ENCODE measurements around the gene AGER. TPM values are rescaled to one million over a fixed set of nuclear protein-coding genes. Genes with fewer than 3 reads are reported as not detected.

Gene AGER
- total and polyA plus RNA-seq, 2 donors, result 8.5 to 81.3 TPM

- 94% methylated on average over 3 of the region's 3 CpGs for WGBS
- Histone ChIP-seq H3K27ac (ENCODE audit: low read depth in 1 of 2, low read length in 1 of 2) (no peak overlapping the region), H3K9me3 (ENCODE audit: control insufficient read depth in 2 of 2, insufficient read depth in 1 of 2, low read length in 1 of 2) (peaks cover 0 to 1% of the 10 kb centered on the region in 2 donors), H3K27me3 (ENCODE audit: control insufficient read depth in 2 of 2, insufficient read depth in 1 of 2, low read length in 1 of 2) (no peaks in the 10 kb centered on the region), H3K4me3 (ENCODE audit: low read length in 2 of 2) (no peak overlapping the region), H3K36me3 (ENCODE audit: control insufficient read depth in 2 of 2, insufficient read depth in 2 of 2, low read length in 1 of 2) (peaks cover 61 to 74% of the 10 kb centered on the region in 2 donors), H3K4me1 (ENCODE audit: control insufficient read depth in 2 of 2, insufficient read depth in 2 of 2, low read length in 2 of 2) (peaks cover 19 to 41% of the 10 kb centered on the region in 2 donors)
- no peak for DNase-seq (ENCODE audit: low read depth in 6 of 9, low spot score in 9 of 9)
Measured at GRCh38 chr6:32183030-32183429, 1.0 kb downstream of the AGER start.

DNA sequence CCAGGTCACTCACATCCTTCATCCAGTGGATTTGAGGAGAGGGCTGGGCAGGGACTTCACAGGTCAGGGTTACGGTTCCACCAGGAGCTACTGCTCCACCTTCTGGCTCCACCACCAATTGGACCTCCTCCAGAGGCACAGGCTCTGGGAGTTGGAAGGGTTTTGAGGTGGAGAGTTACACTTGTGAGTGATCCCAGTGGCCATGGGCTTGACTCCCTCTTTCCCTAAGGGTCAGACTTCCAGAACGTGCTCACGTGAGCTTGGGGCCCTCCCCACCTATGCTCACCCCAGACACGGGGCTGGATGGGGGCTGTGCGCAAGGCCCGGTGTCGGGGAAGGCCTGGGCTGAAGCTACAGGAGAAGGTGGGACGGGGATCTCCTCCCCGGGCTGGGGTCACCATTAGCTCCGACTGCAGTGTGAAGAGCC is 1.5 kb downstream of the AGER start:
- Histone ChIP-seq H3K36me3 (ENCODE audit: control insufficient read depth in 2 of 2, insufficient read depth in 2 of 2, low read length in 1 of 2) (peaks cover 56 to 69% of the 10 kb centered on the region in 2 donors), H3K4me3 (ENCODE audit: low read length in 2 of 2) (no peak overlapping the region), H3K9me3 (ENCODE audit: control insufficient read depth in 2 of 2, insufficient read depth in 1 of 2, low read length in 1 of 2) (peaks cover 0 to 1% of the 10 kb centered on the region in 2 donors), H3K27ac (ENCODE audit: low read depth in 1 of 2, low read length in 1 of 2) (no peak overlapping the region), H3K27me3 (ENCODE audit: control insufficient read depth in 2 of 2, insufficient read depth in 1 of 2, low read length in 1 of 2) (no peaks in the 10 kb centered on the region), H3K4me1 (ENCODE audit: control insufficient read depth in 2 of 2, insufficient read depth in 2 of 2, low read length in 2 of 2) (peaks cover 14 to 38% of the 10 kb centered on the region in 2 donors)
- WGBS, result 97% methylated on average over 10 of the region's 10 CpGs
- DNase-seq (ENCODE audit: low read depth in 6 of 9, low spot score in 9 of 9), result no peak

GRCh38 chr6:32181915-32182529 is 2.0 kb downstream of the AGER start:
- no peak for DNase-seq (ENCODE audit: low read depth in 6 of 9, low spot score in 9 of 9)
- no peaks in the 10 kb centered on the region for H3K27me3 ChIP-seq (ENCODE audit: control insufficient read depth in 2 of 2, insufficient read depth in 1 of 2, low read length in 1 of 2)
- peaks cover 0 to 1% of the 10 kb centered on the region in 2 donors for H3K9me3 ChIP-seq (ENCODE audit: control insufficient read depth in 2 of 2, insufficient read depth in 1 of 2, low read length in 1 of 2)
- H3K4me1 ChIP-seq (ENCODE audit: control insufficient read depth in 2 of 2, insufficient read depth in 2 of 2, low read length in 2 of 2), result peaks cover 11 to 38% of the 10 kb centered on the region in 2 donors
- no peak overlapping the region for H3K4me3 ChIP-seq (ENCODE audit: low read length in 2 of 2)
- H3K36me3 ChIP-seq (ENCODE audit: control insufficient read depth in 2 of 2, insufficient read depth in 2 of 2, low read length in 1 of 2), result peaks cover 51 to 64% of the 10 kb centered on the region in 2 donors
- 94% methylated on average over 10 of the region's 10 CpGs for WGBS
- no peak overlapping the region for H3K27ac ChIP-seq (ENCODE audit: low read depth in 1 of 2, low read length in 1 of 2)

GRCh38 chr6:32181148-32181702 is 2.8 kb downstream of the AGER start:
- no peaks in the 10 kb centered on the region for H3K27me3 ChIP-seq (ENCODE audit: control insufficient read depth in 2 of 2, insufficient read depth in 1 of 2, low read length in 1 of 2)
- H3K27ac ChIP-seq (ENCODE audit: low read depth in 1 of 2, low read length in 1 of 2), result no peak overlapping the region
- H3K36me3 ChIP-seq (ENCODE audit: control insufficient read depth in 2 of 2, insufficient read depth in 2 of 2, low read length in 1 of 2), result peaks cover 43 to 56% of the 10 kb centered on the region in 2 donors
- H3K4me1 ChIP-seq (ENCODE audit: control insufficient read depth in 2 of 2, insufficient read depth in 2 of 2, low read length in 2 of 2), result peaks cover 14 to 39% of the 10 kb centered on the region in 2 donors
- WGBS, result 97% methylated on average over 15 of the region's 15 CpGs
- H3K4me3 ChIP-seq (ENCODE audit: low read length in 2 of 2), result no peak overlapping the region
- DNase-seq (ENCODE audit: low read depth in 6 of 9, low spot score in 9 of 9), result no peak
- peaks cover 0 to 1% of the 10 kb centered on the region in 2 donors for H3K9me3 ChIP-seq (ENCODE audit: control insufficient read depth in 2 of 2, insufficient read depth in 1 of 2, low read length in 1 of 2)

DNA sequence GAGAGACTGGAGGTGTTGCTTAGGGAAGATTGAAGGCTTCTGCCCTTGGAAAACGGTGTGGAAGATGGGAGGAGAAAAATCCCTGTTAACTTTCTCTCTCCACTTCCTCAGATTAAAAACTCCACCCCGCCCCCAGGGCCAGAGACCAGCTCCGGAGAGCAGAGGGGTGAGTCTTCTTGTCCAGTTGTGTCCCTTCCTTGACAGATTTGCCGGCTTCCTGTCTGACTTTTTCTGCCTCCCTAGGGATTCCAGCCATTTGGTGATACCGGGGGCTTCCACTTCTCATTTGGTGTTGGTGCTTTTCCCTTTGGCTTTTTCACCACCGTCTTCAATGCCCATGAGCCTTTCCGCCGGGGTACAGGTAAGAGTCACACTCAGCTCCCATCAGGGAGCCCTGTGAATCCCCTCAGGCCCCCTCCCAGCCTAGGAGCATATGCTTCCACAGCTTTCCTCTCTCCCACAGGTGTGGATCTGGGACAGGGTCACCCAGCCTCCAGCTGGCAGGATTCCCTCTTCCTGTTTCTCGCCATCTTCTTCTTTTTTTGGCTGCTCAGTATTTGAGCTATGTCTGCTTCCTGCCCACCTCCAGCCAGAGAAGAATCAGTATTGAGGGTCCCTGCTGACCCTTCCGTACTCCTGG is 4.2 kb downstream of the AGER start:
- no peaks in the 10 kb centered on the region for H3K27me3 ChIP-seq (ENCODE audit: control insufficient read depth in 2 of 2, insufficient read depth in 1 of 2, low read length in 1 of 2)
- H3K4me3 ChIP-seq (ENCODE audit: low read length in 2 of 2), result no peak overlapping the region
- H3K36me3 ChIP-seq (ENCODE audit: control insufficient read depth in 2 of 2, insufficient read depth in 2 of 2, low read length in 1 of 2), result peaks cover 42 to 48% of the 10 kb centered on the region in 2 donors
- no peak for DNase-seq (ENCODE audit: low read depth in 6 of 9, low spot score in 9 of 9)
- peaks cover 1 to 4% of the 10 kb centered on the region in 2 donors for H3K9me3 ChIP-seq (ENCODE audit: control insufficient read depth in 2 of 2, insufficient read depth in 1 of 2, low read length in 1 of 2)
- peaks cover 22 to 42% of the 10 kb centered on the region in 2 donors for H3K4me1 ChIP-seq (ENCODE audit: control insufficient read depth in 2 of 2, insufficient read depth in 2 of 2, low read length in 2 of 2)
- 92% methylated on average over 10 of the region's 10 CpGs for WGBS
- no peak overlapping the region for H3K27ac ChIP-seq (ENCODE audit: low read depth in 1 of 2, low read length in 1 of 2)

- Histone ChIP-seq H3K36me3 (ENCODE audit: control insufficient read depth in 2 of 2, insufficient read depth in 2 of 2, low read length in 1 of 2) (peaks cover 34 to 41% of the 10 kb centered on the region in 2 donors), H3K4me3 (ENCODE audit: low read length in 2 of 2) (peak overlapping the region; percentile 79 to 80), H3K4me1 (ENCODE audit: control insufficient read depth in 2 of 2, insufficient read depth in 2 of 2, low read length in 2 of 2) (peaks cover 26 to 46% of the 10 kb centered on the region in 2 donors), H3K27ac (ENCODE audit: low read depth in 1 of 2, low read length in 1 of 2) (peak overlapping the region; percentile 95 to 97), H3K27me3 (ENCODE audit: control insufficient read depth in 2 of 2, insufficient read depth in 1 of 2, low read length in 1 of 2) (no peaks in the 10 kb centered on the region), H3K9me3 (ENCODE audit: control insufficient read depth in 2 of 2, insufficient read depth in 1 of 2, low read length in 1 of 2) (peaks cover 1 to 4% of the 10 kb centered on the region in 2 donors)
- peak in 1 of 9 donors; percentile 41 for DNase-seq (ENCODE audit: low read depth in 6 of 9, low spot score in 9 of 9)
- 2% methylated on average over 24 of the region's 24 CpGs for WGBS
Measured at GRCh38 chr6:32178547-32179440, 5.3 kb downstream of the AGER start.

GRCh38 chr6:32177788-32178546 is 6.1 kb downstream of the AGER start, which contains the start of gene RNF5:
TSS of gene RNF5 (plus strand) at chr6:32178405. CDS start at chr6:32178512, 107 bp downstream.
- Histone ChIP-seq H3K27ac (ENCODE audit: low read depth in 1 of 2, low read length in 1 of 2) (peak within 1 kb of the TSS; percentile 95 to 97), H3K4me3 (ENCODE audit: low read length in 2 of 2) (peak within 1 kb of the TSS; percentile 79 to 80), H3K9me3 (ENCODE audit: control insufficient read depth in 2 of 2, insufficient read depth in 1 of 2, low read length in 1 of 2) (peaks cover 1 to 4% of the 10 kb centered on the region in 2 donors), H3K27me3 (ENCODE audit: control insufficient read depth in 2 of 2, insufficient read depth in 1 of 2, low read length in 1 of 2) (no peaks in the 10 kb centered on the region), H3K4me1 (ENCODE audit: control insufficient read depth in 2 of 2, insufficient read depth in 2 of 2, low read length in 2 of 2) (peaks cover 26 to 55% of the 10 kb centered on the region in 2 donors), H3K36me3 (ENCODE audit: control insufficient read depth in 2 of 2, insufficient read depth in 2 of 2, low read length in 1 of 2) (peaks cover 26 to 33% of the 10 kb centered on the region in 2 donors)
- DNase-seq (ENCODE audit: low read depth in 6 of 9, low spot score in 9 of 9), result peak; percentile 96 to 100 (median 100)
- WGBS, result under 1% methylated on average over 33 of the region's 33 CpGs

- H3K4me1 ChIP-seq (ENCODE audit: control insufficient read depth in 2 of 2, insufficient read depth in 2 of 2, low read length in 2 of 2), result peaks cover 26 to 55% of the 10 kb centered on the region in 2 donors
- 1% methylated on average over 20 of the region's 20 CpGs for WGBS
Measured at GRCh38 chr6:32177183-32177787, 6.8 kb downstream of the AGER start.

More at GRCh38 chr6:32177183-32177787, 6.8 kb downstream of the AGER start:
- peaks cover 19 to 26% of the 10 kb centered on the region in 2 donors for H3K36me3 ChIP-seq (ENCODE audit: control insufficient read depth in 2 of 2, insufficient read depth in 2 of 2, low read length in 1 of 2)
- DNase-seq (ENCODE audit: low read depth in 6 of 9, low spot score in 9 of 9), result peak in 3 of 9 donors; percentile 55 to 81 (median 55)
- H3K4me3 ChIP-seq (ENCODE audit: low read length in 2 of 2), result peak overlapping the region; percentile 79 to 80
- H3K27ac ChIP-seq (ENCODE audit: low read depth in 1 of 2, low read length in 1 of 2), result peak overlapping the region; percentile 95 to 97
- no peaks in the 10 kb centered on the region for H3K27me3 ChIP-seq (ENCODE audit: control insufficient read depth in 2 of 2, insufficient read depth in 1 of 2, low read length in 1 of 2)
- peaks cover 0 to 4% of the 10 kb centered on the region in 2 donors for H3K9me3 ChIP-seq (ENCODE audit: control insufficient read depth in 2 of 2, insufficient read depth in 1 of 2, low read length in 1 of 2)

Measured in thymus (tissue), 11 donors.